ENCODE measurements around the gene AHCY. TPM values are rescaled to one million over a fixed set of nuclear protein-coding genes. Genes with fewer than 3 reads are reported as not detected.

The AHCY gene
- total and polyA plus RNA-seq, 8 donors = 89.1 to 121 (median 118) TPM

- ATAC-seq (no peak), DNase-seq (no peak)
- Histone ChIP-seq H3K27ac (no peak overlapping the region), H3K4me3 (no peak overlapping the region), H3K4me1 (no peaks in the 10 kb centered on the region), H3K27me3 (no peaks in the 10 kb centered on the region), H3K9me3 (no peaks in the 10 kb centered on the region), H3K36me3 (no peaks in the 10 kb centered on the region)
- TF ChIP-seq, protein P1, sequence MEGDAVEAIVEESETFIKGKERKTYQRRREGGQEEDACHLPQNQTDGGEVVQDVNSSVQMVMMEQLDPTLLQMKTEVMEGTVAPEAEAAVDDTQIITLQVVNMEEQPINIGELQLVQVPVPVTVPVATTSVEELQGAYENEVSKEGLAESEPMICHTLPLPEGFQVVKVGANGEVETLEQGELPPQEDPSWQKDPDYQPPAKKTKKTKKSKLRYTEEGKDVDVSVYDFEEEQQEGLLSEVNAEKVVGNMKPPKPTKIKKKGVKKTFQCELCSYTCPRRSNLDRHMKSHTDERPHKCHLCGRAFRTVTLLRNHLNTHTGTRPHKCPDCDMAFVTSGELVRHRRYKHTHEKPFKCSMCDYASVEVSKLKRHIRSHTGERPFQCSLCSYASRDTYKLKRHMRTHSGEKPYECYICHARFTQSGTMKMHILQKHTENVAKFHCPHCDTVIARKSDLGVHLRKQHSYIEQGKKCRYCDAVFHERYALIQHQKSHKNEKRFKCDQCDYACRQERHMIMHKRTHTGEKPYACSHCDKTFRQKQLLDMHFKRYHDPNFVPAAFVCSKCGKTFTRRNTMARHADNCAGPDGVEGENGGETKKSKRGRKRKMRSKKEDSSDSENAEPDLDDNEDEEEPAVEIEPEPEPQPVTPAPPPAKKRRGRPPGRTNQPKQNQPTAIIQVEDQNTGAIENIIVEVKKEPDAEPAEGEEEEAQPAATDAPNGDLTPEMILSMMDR (IDR thresholded peaks at IDR 0.05) = no peak
- intact Hi-C loops (cut with DNase I) = loop anchor here in 1 of 2 donors (10.0 kb wide), 1 partner anchor 156 kb away; no protein-coding TSS in a partner anchor
Measured at GRCh38 chr20:34318609-34319443, 15.7 kb upstream of the AHCY start.

GRCh38 chr20:34316196-34316814 is 13.2 kb upstream of the AHCY start:
- Histone ChIP-seq H3K27me3 (peaks cover 5 to 14% of the 10 kb centered on the region in 2 donors), H3K4me3 (no peak overlapping the region)
- intact Hi-C loops (cut with DNase I) = loop anchor here in 1 of 2 donors (10.0 kb wide), 1 partner anchor 158 kb away; no protein-coding TSS in a partner anchor

GRCh38 chr20:34315236-34315635 is 12.1 kb upstream of the AHCY start:
- peaks cover 5 to 20% of the 10 kb centered on the region in 2 donors for H3K27me3 ChIP-seq
- no peaks in the 10 kb centered on the region for H3K9me3 ChIP-seq
- TF ChIP-seq, protein P1 (IDR thresholded peaks at IDR 0.05) = no peak
- no peak overlapping the region for H3K27ac ChIP-seq
- no peaks in the 10 kb centered on the region for H3K36me3 ChIP-seq
- peaks cover 6 to 21% of the 10 kb centered on the region in 2 donors for H3K4me1 ChIP-seq
- ATAC-seq = no peak
- no peak overlapping the region for H3K4me3 ChIP-seq
- intact Hi-C loops (cut with DNase I) = loop anchor here in 1 of 2 donors (10.0 kb wide), 1 partner anchor 160 kb away; no protein-coding TSS in a partner anchor
- DNase-seq = no peak

More at GRCh38 chr20:34316196-34316814, 13.2 kb upstream of the AHCY start:
- peak; percentile 17 for ATAC-seq
- no peak for DNase-seq
- Histone ChIP-seq H3K9me3 (no peaks in the 10 kb centered on the region), H3K27ac (no peak overlapping the region), H3K36me3 (no peaks in the 10 kb centered on the region), H3K4me1 (peaks cover 6 to 18% of the 10 kb centered on the region in 2 donors)
- TF ChIP-seq, protein P1 (IDR thresholded peaks at IDR 0.05) = no peak

DNA sequence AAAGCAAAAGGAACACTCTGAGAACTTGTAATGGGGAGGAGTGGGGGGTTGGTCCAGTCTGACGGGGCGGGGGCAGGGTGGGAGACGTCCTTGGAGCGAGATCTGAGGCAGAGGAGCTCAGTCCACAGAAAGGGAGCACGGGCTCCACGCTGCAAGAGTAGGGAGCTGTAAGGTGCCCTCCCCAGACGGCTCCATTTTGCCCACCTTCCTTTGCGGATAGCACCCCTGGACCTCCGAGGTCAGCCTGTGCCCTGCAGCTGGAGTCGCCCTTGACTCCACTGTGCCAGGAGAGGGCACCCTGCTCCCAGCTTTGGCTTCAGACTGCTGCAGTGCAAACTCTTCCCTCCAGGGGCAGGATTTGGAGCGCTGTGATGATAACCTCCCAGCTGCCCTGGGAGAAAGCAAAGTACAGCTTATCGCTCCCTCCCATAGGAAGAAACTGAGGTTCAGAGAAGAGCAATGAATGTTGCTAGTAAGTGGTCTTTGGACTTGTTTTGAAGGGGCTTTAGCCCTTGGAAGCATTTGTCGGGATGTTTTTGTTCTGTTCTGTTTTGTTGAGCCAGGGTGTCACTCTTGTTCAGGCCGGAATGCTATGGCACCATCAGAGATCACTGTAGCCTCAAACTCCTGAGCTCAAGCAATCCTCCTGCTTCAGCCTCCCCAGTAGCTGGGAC is 9.5 kb upstream of the AHCY start:
- peaks cover 5 to 20% of the 10 kb centered on the region in 2 donors for H3K27me3 ChIP-seq
- TF ChIP-seq, protein P1 (IDR thresholded peaks at IDR 0.05) = peak; percentile 99
- H3K4me3 ChIP-seq = no peak overlapping the region
- ATAC-seq (peak; percentile 100), DNase-seq (peak; percentile 79 to 90 (median 88))
- H3K36me3 ChIP-seq = no peaks in the 10 kb centered on the region
- intact Hi-C loops (cut with DNase I) = loop anchor here in 1 of 2 donors (10.0 kb wide), 1 partner anchor 162 kb away; no protein-coding TSS in a partner anchor
- no peaks in the 10 kb centered on the region for H3K9me3 ChIP-seq
- H3K4me1 ChIP-seq = peaks cover 6 to 21% of the 10 kb centered on the region in 2 donors
- H3K27ac ChIP-seq = no peak overlapping the region

All from left lung (tissue), 10 donors.